KMS-11 (cell line): ENCODE measurements around the gene NAV2.

Experiments
- H2AFZ ChIP-seq: fragments of 200-600 bp; sonication (generic); 2 replicates; pipeline ENCODE4 v1.6.1; 2016; ENCODE audit warnings: antibody characterized with exemption, mixed run types, low read depth
- H3K27ac ChIP-seq: fragments of 200-600 bp; sonication (generic); 2 replicates; pipeline ENCODE4 v1.6.1; 2016; ENCODE audit warnings: mild to moderate bottlenecking, mixed run types
- H3K27me3 ChIP-seq: fragments of 200-600 bp; sonication (generic); 2 replicates; pipeline ENCODE4 v1.6.1; 2017; ENCODE audit warnings: mild to moderate bottlenecking, low read depth, mixed run types, moderate library complexity; ENCODE audit not compliant: insufficient read depth
- H3K36me3 ChIP-seq: fragments of 200-600 bp; sonication (generic); 2 replicates; pipeline ENCODE4 v1.6.1; 2017; ENCODE audit warnings: mild to moderate bottlenecking, mixed run types; ENCODE audit not compliant: insufficient read depth
- H3K4me1 ChIP-seq: fragments of 200-600 bp; sonication (generic); 2 replicates; pipeline ENCODE4 v1.6.1; 2016; ENCODE audit warnings: mild to moderate bottlenecking, low read depth, mixed run types; ENCODE audit not compliant: poor library complexity, severe bottlenecking
- H3K4me2 ChIP-seq: fragments of 200-600 bp; sonication (generic); 2 replicates; pipeline ENCODE4 v1.7.0; 2016; ENCODE audit warnings: mild to moderate bottlenecking, mixed run types
- H3K4me3 ChIP-seq: fragments of 200-600 bp; sonication (generic); IDR thresholded peaks from 2 replicates; pipeline ENCODE4 v1.6.1; 2017; ENCODE audit warnings: low read depth, low read length, mixed read lengths; ENCODE audit not compliant: insufficient read depth
- H3K79me2 ChIP-seq: fragments of 200-600 bp; sonication (generic); 2 replicates; pipeline ENCODE4 v1.6.1; 2016; ENCODE audit warnings: low read depth, mixed run types; ENCODE audit not compliant: insufficient read depth
- H3K9ac ChIP-seq: fragments of 200-600 bp; sonication (generic); 2 replicates; pipeline ENCODE4 v1.6.1; 2016; ENCODE audit warnings: mild to moderate bottlenecking, mixed run types
- H4K20me1 ChIP-seq: fragments of 200-600 bp; sonication (generic); 2 replicates; pipeline ENCODE4 v1.6.1; 2016; ENCODE audit warnings: mild to moderate bottlenecking, mixed run types; ENCODE audit not compliant: insufficient read depth
- CTCF ChIP-seq: fragments of 200-600 bp; sonication (generic); conservative IDR thresholded peaks from 2 replicates; pipeline ENCODE4 v1.6.1; 2017; ENCODE audit warnings: low read depth, mild to moderate bottlenecking, antibody characterized with exemption, low read length, moderate library complexity, mixed read lengths

NAV2 gene

GRCh38 chr11:19876750-19877149 is 164.1 kb downstream of the NAV2 start:
- no peak overlapping the region for H3K4me3 ChIP-seq
- no peak overlapping the region for H3K27ac ChIP-seq
- H3K79me2 ChIP-seq: no peaks in the 10 kb centered on the region
- H3K4me1 ChIP-seq: no peaks in the 10 kb centered on the region
- H4K20me1 ChIP-seq: no peaks in the 10 kb centered on the region
- no peaks in the 10 kb centered on the region for H3K27me3 ChIP-seq
- no peak overlapping the region for H3K9ac ChIP-seq
- TF ChIP-seq CTCF: no peak
- no peak overlapping the region for H2AFZ ChIP-seq
- H3K36me3 ChIP-seq: no peaks in the 10 kb centered on the region
- no peak overlapping the region for H3K4me2 ChIP-seq

- Histone ChIP-seq H3K36me3 (no peaks in the 10 kb centered on the region), H2AFZ (no peak overlapping the region), H3K9ac (no peak overlapping the region), H3K79me2 (no peaks in the 10 kb centered on the region), H3K4me2 (no peak overlapping the region), H3K27me3 (no peaks in the 10 kb centered on the region), H3K4me3 (no peak overlapping the region), H4K20me1 (no peaks in the 10 kb centered on the region), H3K27ac (no peak overlapping the region), H3K4me1 (no peaks in the 10 kb centered on the region)
- no peak for TF ChIP-seq CTCF
Observed at GRCh38 chr11:19878520-19878919, 165.9 kb downstream of the NAV2 start.

GRCh38 chr11:19879307-19880087 is 166.9 kb downstream of the NAV2 start:
- TF ChIP-seq CTCF: no peak
- Histone ChIP-seq H3K9ac (no peak overlapping the region), H3K27me3 (no peaks in the 10 kb centered on the region), H3K4me2 (no peak overlapping the region), H3K4me1 (no peaks in the 10 kb centered on the region), H4K20me1 (no peaks in the 10 kb centered on the region), H3K79me2 (no peaks in the 10 kb centered on the region), H3K36me3 (no peaks in the 10 kb centered on the region), H2AFZ (no peak overlapping the region), H3K27ac (no peak overlapping the region), H3K4me3 (no peak overlapping the region)

GRCh38 chr11:19880088-19880345 is 167.4 kb downstream of the NAV2 start:
- Histone ChIP-seq H2AFZ (no peak overlapping the region), H3K79me2 (no peaks in the 10 kb centered on the region), H4K20me1 (no peaks in the 10 kb centered on the region), H3K27me3 (no peaks in the 10 kb centered on the region), H3K4me3 (no peak overlapping the region), H3K4me2 (no peak overlapping the region), H3K4me1 (no peaks in the 10 kb centered on the region), H3K36me3 (no peaks in the 10 kb centered on the region), H3K27ac (no peak overlapping the region), H3K9ac (no peak overlapping the region)
- no peak for TF ChIP-seq CTCF
